ENCODE results near the gene SLC12A7.

- TF ChIP-seq CTCF (IDR thresholded peaks at IDR 0.05) (no peak), POLR2A (IDR thresholded peaks at IDR 0.05) (no peak)
Measured at GRCh38 chr5:1005904-1006655, 105.8 kb downstream of the SLC12A7 start.

Data from thyroid gland (tissue), 4 donors.